Neutrophil (primary cell): ENCODE results near the gene CNTNAP5.

Source experiments
- H3K27ac ChIP-seq: fragments of 200-600 bp; sonication (generic); 2 replicates; pipeline ENCODE4 v1.5.1; 2016; ENCODE audit warnings: mild to moderate bottlenecking, moderate library complexity
- H3K27me3 ChIP-seq: fragments of 200-600 bp; sonication (generic); 2 replicates; pipeline ENCODE4 v1.6.0; 2016; ENCODE audit warnings: mild to moderate bottlenecking
- H3K36me3 ChIP-seq: fragments of 200-600 bp; sonication (generic); 2 replicates; pipeline ENCODE4 v1.5.1; 2017
- H3K4me1 ChIP-seq, 2 experiments: fragments of 200-600 bp in 1 of 2; sonication (generic) in 1 of 2; 1 replicate in 1 of 2; 2 replicates in 1 of 2; pipeline versions ENCODE4 v1.5.1 to v1.6.1; 2013 to 2016; ENCODE audit warnings: low read depth in 1 of 2, low read length in 1 of 2, mild to moderate bottlenecking in 1 of 2, moderate library complexity in 1 of 2; ENCODE audit not compliant: control insufficient read depth in 1 of 2, insufficient read depth in 1 of 2
- H3K4me3 ChIP-seq, 2 experiments: fragments of 200-600 bp in 1 of 2; sonication (generic) in 1 of 2; 1 replicate in 1 of 2; 2 replicates in 1 of 2; pipeline ENCODE4 v1.5.1; 2013 to 2016; ENCODE audit warnings: low read depth in 1 of 2, low read length in 1 of 2, mild to moderate bottlenecking in 1 of 2, moderate library complexity in 1 of 2
- H3K9me3 ChIP-seq: fragments of 200-600 bp; sonication (generic); 2 replicates; pipeline ENCODE4 v1.5.1; 2016
- CTCF ChIP-seq: fragments of 200-600 bp; sonication (generic); IDR thresholded peaks from 2 replicates; pipeline ENCODE4 v1.5.1; 2016; ENCODE audit warnings: antibody characterized with exemption

The CNTNAP5 gene

DNA sequence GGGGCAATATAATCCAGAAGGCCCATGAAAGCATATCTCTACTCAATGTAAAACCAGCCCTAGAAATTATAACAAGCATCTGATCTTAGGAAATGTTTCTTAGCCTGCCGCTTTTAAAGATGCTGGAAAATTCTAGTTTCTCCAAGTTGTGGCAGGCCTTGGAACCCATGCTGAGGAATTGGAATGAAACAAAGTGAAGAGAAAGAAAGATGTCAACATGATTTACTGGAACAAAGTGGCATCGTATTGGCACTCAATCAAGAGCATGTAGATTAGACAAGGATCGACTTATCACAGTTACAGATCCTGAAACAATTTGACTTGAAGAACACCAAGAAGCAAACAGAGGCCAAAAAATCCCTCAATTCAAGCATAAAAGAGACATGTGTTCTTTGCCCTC lies 28.7 kb downstream of the CNTNAP5 start:
- Histone ChIP-seq H3K4me3 (no peak overlapping the region), H3K4me1 (no peaks in the 10 kb centered on the region), H3K9me3 (no peaks in the 10 kb centered on the region), H3K27me3 (no peaks in the 10 kb centered on the region), H3K27ac (no peak overlapping the region), H3K36me3 (no peaks in the 10 kb centered on the region)
- no peak for TF ChIP-seq CTCF

- H3K36me3 ChIP-seq, result no peaks in the 10 kb centered on the region
- no peak overlapping the region for H3K4me3 ChIP-seq
- no peaks in the 10 kb centered on the region for H3K9me3 ChIP-seq
- no peaks in the 10 kb centered on the region for H3K4me1 ChIP-seq
- no peak overlapping the region for H3K27ac ChIP-seq
- TF ChIP-seq CTCF, result no peak
- H3K27me3 ChIP-seq, result no peaks in the 10 kb centered on the region
Measured at GRCh38 chr2:124063596-124063995, 38.5 kb downstream of the CNTNAP5 start.

- no peak for TF ChIP-seq CTCF
- Histone ChIP-seq H3K27me3 (no peaks in the 10 kb centered on the region), H3K4me1 (no peaks in the 10 kb centered on the region), H3K4me3 (no peak overlapping the region), H3K36me3 (no peaks in the 10 kb centered on the region), H3K9me3 (no peaks in the 10 kb centered on the region), H3K27ac (no peak overlapping the region)
Measured at GRCh38 chr2:124065636-124066035, 40.5 kb downstream of the CNTNAP5 start.

GRCh38 chr2:124066776-124067175 lies 41.7 kb downstream of the CNTNAP5 start:
- H3K27me3 ChIP-seq, result no peaks in the 10 kb centered on the region
- no peaks in the 10 kb centered on the region for H3K36me3 ChIP-seq
- no peaks in the 10 kb centered on the region for H3K4me1 ChIP-seq
- no peak overlapping the region for H3K27ac ChIP-seq
- H3K9me3 ChIP-seq, result no peaks in the 10 kb centered on the region
- H3K4me3 ChIP-seq, result no peak overlapping the region
- no peak for TF ChIP-seq CTCF

GRCh38 chr2:124079045-124079444 lies 54.0 kb downstream of the CNTNAP5 start:
- H3K27ac ChIP-seq, result no peak overlapping the region
- no peak overlapping the region for H3K4me3 ChIP-seq
- no peaks in the 10 kb centered on the region for H3K4me1 ChIP-seq
- no peaks in the 10 kb centered on the region for H3K27me3 ChIP-seq
- H3K9me3 ChIP-seq, result no peaks in the 10 kb centered on the region
- H3K36me3 ChIP-seq, result no peaks in the 10 kb centered on the region
- no peak for TF ChIP-seq CTCF
